ENCODE data around the gene DPCD.

DPCD gene

DNA sequence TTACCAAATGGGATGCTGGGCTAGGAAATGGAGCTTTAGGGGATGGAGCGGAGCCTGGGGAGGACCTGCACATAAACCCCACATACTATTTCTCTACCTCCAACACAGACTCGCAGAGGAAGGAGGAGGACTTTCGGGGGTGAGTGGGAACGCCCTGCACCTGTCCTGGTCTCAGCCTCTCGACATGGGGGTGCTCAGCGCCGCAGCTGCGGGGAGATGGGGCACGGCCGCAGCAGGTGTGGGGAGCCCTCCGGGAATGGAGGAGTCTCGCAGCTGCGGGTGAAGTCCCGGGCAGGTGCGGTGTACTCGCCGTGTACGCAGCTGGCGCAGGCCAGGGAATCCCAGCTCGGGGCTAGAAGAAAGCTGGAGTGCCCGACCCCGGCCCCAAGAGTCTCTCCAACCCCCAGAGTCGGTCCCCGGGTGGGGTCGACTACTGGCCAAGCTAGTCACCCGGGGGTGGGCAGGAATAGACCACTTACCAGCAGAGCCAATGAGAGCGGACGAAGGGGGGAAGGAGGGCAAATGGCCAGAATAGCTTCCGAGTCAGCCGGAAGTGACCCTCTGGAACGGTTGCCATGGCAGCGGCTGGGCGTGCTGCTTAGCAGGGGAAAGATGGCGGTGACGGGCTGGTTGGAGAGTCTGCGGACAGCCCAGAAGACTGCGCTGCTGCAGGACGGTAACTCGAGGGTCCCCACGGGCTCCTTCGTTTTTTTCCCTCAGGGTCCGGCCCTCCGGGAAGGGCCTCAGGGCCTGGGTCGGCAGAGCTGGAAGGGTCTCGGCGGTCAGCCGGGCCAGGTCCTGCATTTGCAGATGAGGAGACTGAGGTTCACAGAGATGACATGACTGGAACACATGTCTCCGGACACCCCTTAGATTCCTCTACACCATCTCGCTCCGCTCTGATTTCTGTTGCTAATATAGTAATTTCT, at the start of gene DPCD, which contains the start of gene POLL:
TSS of gene DPCD (plus strand) at position 597 of the 929 bp plus-strand sequence. CDS start at position 613, 16 bp downstream.
TSS of gene POLL (minus strand) at position 533 of the 929 bp plus-strand sequence. CDS start 897 bp downstream, outside the sequence.
- TF ChIP-seq GATA1 (IDR thresholded peaks at IDR 0.05; ENCODE audit: low read depth, low read length): no peak
- peak; percentile 65 for TF ChIP-seq POLR2A (IDR thresholded peaks at IDR 0.05; ENCODE audit: low read length)
- peak; percentile 95 for DNase-seq

DNA sequence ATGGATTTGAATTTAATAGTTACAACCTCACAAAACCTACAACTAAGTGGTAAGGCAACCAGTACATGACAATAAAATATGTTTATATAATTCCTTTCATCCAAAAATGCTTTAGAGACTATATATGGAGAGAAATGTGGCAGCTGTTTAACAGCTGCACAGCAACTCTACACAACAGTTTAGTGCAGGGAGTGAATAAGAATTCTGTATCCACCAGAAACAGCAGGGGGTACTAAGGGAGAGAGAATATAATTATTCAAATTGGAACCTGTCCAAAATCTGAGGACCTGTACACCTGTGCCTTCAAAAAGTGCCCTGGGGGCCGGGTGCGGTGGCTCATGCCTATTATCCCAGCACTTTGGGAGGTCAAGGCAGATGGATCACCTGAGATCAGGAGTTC, 49.7 kb upstream of the DPCD start:
- no peak for DNase-seq
- no peak for TF ChIP-seq GATA1 (IDR thresholded peaks at IDR 0.05; ENCODE audit: low read depth, low read length)
- TF ChIP-seq POLR2A (IDR thresholded peaks at IDR 0.05; ENCODE audit: low read length): no peak

DNA sequence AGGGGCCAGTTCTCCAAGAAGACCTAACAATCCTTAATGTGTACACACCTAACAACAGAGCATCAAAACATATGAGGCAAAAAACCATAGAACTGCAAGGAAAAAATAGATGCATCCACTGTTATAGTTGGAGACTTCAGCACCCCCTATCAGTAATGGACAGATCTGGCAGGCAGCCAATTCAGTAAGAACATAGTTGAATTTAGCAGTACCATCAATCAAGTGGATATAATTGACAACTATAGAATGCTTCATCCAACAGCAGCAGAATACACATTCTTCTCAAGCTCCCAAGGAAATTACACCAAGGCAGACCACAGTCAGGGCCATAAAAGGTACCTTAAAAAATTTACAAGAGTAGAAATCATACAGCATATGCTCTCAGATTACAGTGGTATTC, 42.2 kb upstream of the DPCD start:
- DNase-seq: peak; percentile 84
- no peak for TF ChIP-seq GATA1 (IDR thresholded peaks at IDR 0.05; ENCODE audit: low read depth, low read length)
- no peak for TF ChIP-seq POLR2A (IDR thresholded peaks at IDR 0.05; ENCODE audit: low read length)

DNA sequence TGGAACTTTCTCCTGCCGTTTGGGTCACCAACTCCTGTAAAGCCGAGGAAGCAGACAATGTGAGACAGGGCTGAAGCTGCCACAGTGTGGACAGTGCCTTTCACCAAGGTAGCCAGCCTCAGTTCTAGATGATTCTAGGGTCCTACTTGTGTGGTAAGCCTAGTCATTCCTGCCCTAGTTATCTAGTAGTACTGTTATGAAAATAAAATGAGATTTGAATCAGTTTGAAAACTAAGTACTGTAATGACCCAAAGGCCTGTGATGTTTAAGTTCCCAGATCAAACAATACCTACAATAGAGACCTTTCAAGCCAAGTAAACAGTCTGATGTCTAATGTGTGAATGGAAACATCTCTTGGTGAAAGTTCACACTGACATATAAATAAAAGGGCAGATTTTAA, 37.2 kb upstream of the DPCD start:
- TF ChIP-seq GATA1 (IDR thresholded peaks at IDR 0.05; ENCODE audit: low read depth, low read length) (no peak), POLR2A (IDR thresholded peaks at IDR 0.05; ENCODE audit: low read length) (no peak)
- no peak for DNase-seq

DNA sequence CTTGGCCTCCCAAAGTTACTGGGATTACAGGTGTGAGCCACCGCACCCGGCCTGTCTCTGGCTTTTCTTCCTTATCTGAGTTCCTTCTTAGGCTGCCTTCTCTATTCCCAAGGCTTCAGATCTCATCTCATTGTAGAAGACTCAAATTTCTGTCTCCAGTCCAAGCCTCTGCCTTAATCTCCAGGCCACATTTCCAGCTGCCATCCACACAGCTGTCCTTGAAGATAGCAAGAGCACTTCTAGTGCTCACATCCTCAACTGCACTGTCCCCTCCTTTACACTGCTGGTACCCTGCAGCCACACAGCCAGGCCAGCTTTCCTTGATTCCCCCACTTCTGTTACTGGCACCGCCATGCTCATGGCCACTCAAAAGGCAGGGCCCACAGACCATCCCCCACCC, 35.7 kb upstream of the DPCD start:
- DNase-seq: peak; percentile 48 to 81
- TF ChIP-seq GATA1 (IDR thresholded peaks at IDR 0.05; ENCODE audit: low read depth, low read length) (no peak), POLR2A (IDR thresholded peaks at IDR 0.05; ENCODE audit: low read length) (no peak)

DNA sequence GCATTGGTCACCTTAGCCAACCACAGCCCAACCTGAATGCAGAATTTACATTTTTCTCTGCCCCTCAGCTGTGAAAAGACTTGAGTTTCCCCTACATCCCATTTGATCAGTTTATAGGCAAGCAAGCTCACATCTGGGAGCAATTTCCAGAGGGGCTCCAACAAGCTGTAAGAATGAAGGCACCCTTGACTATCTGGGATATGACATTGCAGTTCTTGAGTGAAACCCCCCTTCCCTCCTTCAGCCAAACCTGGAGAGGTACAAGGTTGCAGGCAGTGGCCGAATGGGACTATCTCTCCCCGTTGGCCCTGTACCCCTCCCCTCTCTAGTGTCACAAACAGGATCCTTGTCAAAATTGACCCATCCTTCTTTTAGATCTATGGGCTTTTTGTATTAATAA, 30.6 kb upstream of the DPCD start:
- TF ChIP-seq POLR2A (IDR thresholded peaks at IDR 0.05; ENCODE audit: low read length) (no peak), GATA1 (IDR thresholded peaks at IDR 0.05; ENCODE audit: low read depth, low read length) (no peak)
- DNase-seq: no peak

DNA sequence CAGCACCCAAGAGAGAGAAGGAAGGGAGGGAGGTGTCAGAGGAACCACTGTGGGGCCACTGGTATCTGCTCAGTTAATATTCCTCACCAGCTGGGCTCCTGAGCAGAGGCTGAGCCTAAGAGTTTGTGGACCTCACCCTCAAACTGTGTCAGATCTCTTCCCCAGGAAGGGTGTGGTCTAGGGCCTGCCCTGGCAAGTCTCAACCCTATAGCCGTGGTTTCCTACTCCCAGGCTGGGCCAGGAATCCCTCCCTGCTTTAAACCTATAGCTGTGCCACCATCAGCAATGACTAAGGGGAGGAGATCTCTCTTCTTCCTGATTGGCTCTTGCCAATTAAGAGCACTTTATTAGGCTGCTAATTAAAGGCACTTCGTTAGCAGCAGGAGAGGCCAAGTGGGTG, 29.9 kb upstream of the DPCD start:
- TF ChIP-seq POLR2A (IDR thresholded peaks at IDR 0.05; ENCODE audit: low read length) (peak; percentile 24), GATA1 (IDR thresholded peaks at IDR 0.05; ENCODE audit: low read depth, low read length) (no peak)
- peak; percentile 67 to 74 for DNase-seq

DNA sequence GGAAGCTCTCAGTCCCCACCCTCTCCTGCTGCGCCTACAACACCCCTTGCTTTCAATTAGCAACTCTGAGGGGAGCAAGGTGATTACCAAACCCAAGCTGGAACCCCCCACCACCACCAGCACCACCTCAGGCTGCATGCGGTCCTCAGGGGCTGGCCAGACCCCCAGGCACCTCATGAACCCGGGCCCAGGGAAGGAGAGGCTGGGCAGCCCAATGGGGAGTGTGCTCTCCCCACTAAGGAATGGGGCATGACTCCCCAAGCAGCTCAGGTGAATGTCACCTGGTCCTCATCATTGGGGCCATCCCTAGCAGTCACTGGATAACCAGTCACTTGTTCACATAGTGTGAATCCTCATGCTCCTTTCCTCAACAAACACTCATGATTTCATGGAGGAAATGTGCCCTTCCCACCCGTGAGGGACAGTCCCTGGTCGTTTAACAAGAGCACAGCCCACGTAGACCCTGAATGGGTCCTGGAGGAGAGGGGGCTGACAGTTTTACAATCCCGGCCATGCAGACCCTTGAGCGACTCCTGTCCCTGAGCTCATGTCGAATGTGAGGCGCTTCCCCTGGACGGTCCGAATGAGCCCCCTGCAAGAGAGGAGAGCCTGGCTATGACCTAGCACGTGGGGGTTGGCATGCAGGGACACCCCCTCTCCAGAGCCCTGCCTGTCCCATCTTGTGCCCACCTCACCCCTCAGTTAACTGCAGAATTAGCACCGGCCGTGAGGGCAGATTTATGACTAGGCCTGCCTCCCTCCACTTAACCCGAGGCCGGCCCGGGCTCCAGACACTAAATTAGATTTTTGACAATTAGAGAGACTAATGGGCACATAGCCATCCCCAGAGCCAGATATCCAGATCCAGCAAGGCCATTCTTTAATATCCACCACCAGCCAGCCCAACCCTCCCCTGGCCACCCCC, 29.2 kb upstream of the DPCD start:
- TF ChIP-seq POLR2A (IDR thresholded peaks at IDR 0.05; ENCODE audit: low read length) (peak; percentile 3), GATA1 (IDR thresholded peaks at IDR 0.05; ENCODE audit: low read depth, low read length) (no peak)
- no peak for DNase-seq

DNA sequence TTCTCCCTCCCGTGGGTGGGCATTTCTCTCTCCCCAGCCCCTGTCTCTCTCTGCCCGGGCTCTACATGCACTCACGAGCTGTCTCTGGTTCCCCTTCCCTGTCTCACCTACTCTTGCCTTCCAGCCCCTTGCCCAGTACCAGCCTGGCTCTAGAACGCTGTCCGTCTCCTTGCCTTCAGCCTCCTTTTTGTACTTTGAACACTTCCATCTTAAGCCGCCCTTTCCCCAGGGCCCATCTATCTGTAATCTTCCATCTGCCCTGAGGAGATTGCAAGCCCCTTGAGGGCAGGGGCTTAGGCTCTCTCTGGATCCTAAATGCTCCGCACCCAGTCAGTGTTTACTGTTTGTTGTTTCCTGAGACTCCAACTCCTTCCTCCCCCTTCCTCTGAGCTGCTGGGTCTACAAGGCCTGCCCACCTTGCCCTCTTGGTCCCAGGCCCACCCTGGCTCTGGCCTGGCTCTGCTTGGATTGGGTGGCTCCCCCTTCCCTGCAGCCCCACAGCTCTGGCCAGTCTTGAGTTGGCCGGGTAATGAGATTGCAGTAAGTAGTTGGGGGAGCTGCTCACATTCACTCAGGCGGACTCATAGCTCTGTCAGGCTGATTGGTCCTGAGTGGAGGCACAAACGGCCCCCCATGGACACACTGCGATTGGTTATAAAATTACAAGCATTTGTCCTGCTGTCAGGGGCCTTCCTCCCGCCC, 28.4 kb upstream of the DPCD start:
- no peak for DNase-seq
- TF ChIP-seq POLR2A (IDR thresholded peaks at IDR 0.05; ENCODE audit: low read length) (no peak), GATA1 (IDR thresholded peaks at IDR 0.05; ENCODE audit: low read depth, low read length) (no peak)

DNA sequence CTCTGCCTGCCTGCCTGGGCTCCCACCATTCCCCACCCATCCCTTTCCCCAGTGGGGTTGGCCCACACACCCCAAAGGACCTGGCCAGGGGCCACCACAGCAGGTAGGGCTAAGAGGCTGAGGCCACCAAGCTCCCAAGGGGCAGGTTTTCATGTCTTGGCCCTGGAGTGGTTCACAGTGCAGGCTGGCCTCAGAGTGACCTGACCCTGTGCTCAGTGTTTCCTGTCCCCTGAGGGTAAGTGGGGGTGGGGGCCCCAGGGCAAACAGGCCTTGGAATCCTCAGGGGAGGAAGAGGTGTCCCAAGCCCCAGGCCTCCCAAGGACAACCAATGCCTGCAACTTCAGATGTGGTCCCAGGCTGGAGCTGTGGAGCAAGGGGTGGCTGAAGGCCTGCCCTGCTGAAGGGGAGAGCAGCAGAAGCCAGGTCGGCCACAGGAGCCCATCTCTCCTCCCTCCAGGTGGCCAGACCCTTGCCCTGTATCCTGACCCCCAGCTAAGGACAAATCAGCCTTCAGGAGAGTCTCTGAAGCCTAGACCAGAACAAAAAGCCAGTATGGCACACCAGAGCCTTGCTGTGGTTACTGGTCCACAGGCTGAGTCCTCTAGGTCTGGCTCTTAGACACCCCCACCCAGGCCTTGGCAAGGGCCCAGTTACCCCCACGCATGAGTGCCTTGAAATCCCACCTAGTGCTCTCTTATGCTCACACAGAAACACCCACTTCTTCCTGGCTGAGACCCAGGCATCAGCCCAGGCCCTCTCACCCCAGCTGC, 27.6 kb upstream of the DPCD start:
- no peak for DNase-seq
- no peak for TF ChIP-seq GATA1 (IDR thresholded peaks at IDR 0.05; ENCODE audit: low read depth, low read length)
- TF ChIP-seq POLR2A (IDR thresholded peaks at IDR 0.05; ENCODE audit: low read length): no peak

DNA sequence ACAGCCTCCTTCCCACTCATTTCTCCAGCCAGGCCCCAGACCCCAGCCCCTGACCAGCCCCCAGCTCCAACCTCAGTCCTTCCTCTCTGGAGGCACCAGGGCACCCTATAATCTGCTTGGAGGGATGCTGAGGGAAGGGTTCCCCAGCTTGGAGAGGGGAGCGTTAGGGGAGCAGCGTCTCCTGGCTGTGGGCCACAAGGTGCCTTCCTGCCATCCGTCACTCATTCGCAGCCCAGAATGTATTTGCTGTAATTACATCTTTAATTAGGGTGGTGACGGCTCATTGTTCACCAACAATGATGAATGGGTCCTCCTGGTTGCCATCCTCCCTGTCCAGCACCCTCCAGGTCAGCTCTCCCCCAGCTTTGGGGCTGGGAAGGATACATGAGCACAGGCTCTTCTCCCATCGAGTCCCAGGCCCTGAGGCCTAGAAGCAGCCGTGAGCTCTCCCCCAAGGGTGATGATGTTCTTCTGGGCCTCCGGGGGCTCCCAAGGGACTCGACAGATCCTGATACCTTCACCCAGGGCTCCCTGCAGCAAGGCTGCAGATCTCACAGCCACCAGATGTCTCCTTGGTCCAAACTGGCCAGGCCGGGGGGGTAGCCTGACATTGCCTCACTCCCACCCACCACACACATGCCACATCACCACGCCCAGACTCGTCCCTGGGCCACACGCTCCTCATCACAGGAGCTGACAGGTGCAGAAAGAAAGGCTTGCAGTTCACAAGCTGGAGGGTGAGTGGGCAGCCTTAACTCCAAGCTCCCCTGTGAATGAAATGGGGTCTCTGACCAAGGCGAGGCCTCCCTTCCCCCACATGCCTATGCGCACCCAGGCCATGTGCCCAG, 26.8 kb upstream of the DPCD start:
- DNase-seq: no peak
- TF ChIP-seq POLR2A (IDR thresholded peaks at IDR 0.05; ENCODE audit: low read length): no peak
- no peak for TF ChIP-seq GATA1 (IDR thresholded peaks at IDR 0.05; ENCODE audit: low read depth, low read length)

DNA sequence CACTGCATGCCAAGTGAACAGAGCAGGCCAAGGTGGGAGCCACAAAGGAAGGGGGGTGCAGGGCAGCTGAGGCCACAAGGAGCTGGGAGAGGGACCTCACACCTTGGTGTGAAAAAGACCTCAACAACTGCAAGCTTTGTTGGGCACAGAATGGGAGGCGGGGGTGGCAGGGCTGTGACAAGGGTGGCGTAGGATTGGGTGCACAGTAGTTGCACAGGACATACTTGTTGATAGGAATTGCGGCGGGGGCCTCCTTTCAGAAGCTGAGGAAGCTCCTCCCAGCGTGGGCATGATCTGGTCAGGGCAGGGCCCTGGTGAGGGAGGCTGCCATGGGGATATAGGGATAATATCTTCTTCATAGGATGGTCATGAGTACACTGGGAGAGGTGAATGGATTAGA, 25.9 kb upstream of the DPCD start:
- no peak for DNase-seq
- TF ChIP-seq POLR2A (IDR thresholded peaks at IDR 0.05; ENCODE audit: low read length): no peak
- TF ChIP-seq GATA1 (IDR thresholded peaks at IDR 0.05; ENCODE audit: low read depth, low read length): no peak
